ENCODE data around the gene AFF2. TPM values are rescaled to one million over a fixed set of nuclear protein-coding genes. Genes with fewer than 3 reads are reported as not detected.

AFF2 gene
- total RNA-seq, 2 donors from 2014 or later = 7.4 to 16.6 TPM

GRCh38 chrX:148501386-148502066 is 1.1 kb downstream of the AFF2 start:
- H3K27me3 ChIP-seq (replicated peaks; ENCODE audit: insufficient read depth) = no peaks in the 10 kb centered on the region

GRCh38 chrX:148504506-148504905 is 4.1 kb downstream of the AFF2 start:
- Histone ChIP-seq H3K27ac (no peak overlapping the region), H3K27me3 (replicated peaks; ENCODE audit: insufficient read depth) (no peaks in the 10 kb centered on the region), H3K4me1 (ENCODE audit: control insufficient read depth in 1 of 2, low read depth in 2 of 2) (peaks cover 0 to 7% of the 10 kb centered on the region in 2 donors), H3K4me3 (no peak overlapping the region), H3K9me3 (no peaks in the 10 kb centered on the region), H3K36me3 (no peaks in the 10 kb centered on the region)
- ATAC-seq (ENCODE audit: insufficient number of reproducible peaks, low FRiP score, low read depth) = no peak
- no peak for DNase-seq (ENCODE audit: low spot score)
- TF ChIP-seq CTCF (IDR thresholded peaks at IDR 0.05) = no peak

More at GRCh38 chrX:148501386-148502066, 1.1 kb downstream of the AFF2 start:
- Histone ChIP-seq H3K36me3 (no peaks in the 10 kb centered on the region), H3K4me3 (peak overlapping the region; percentile 71), H3K27ac (no peak overlapping the region), H3K9me3 (no peaks in the 10 kb centered on the region), H3K4me1 (ENCODE audit: control insufficient read depth in 1 of 2, low read depth in 2 of 2) (peaks cover 0 to 7% of the 10 kb centered on the region in 2 donors)
- no peak for DNase-seq (ENCODE audit: low spot score)
- ATAC-seq (ENCODE audit: insufficient number of reproducible peaks, low FRiP score, low read depth) = no peak
- no peak for TF ChIP-seq CTCF (IDR thresholded peaks at IDR 0.05)

GRCh38 chrX:148507418-148507817 is 7.0 kb downstream of the AFF2 start:
- Histone ChIP-seq H3K9me3 (no peaks in the 10 kb centered on the region), H3K27me3 (replicated peaks; ENCODE audit: insufficient read depth) (no peaks in the 10 kb centered on the region), H3K4me1 (ENCODE audit: control insufficient read depth in 1 of 2, low read depth in 2 of 2) (no peaks in the 10 kb centered on the region), H3K4me3 (no peak overlapping the region), H3K27ac (no peak overlapping the region), H3K36me3 (no peaks in the 10 kb centered on the region)
- TF ChIP-seq CTCF (IDR thresholded peaks at IDR 0.05) = no peak
- ATAC-seq (ENCODE audit: insufficient number of reproducible peaks, low FRiP score, low read depth) = no peak
- no peak for DNase-seq (ENCODE audit: low spot score)

- Histone ChIP-seq H3K27ac (no peak overlapping the region), H3K4me1 (ENCODE audit: control insufficient read depth in 1 of 2, low read depth in 2 of 2) (no peaks in the 10 kb centered on the region), H3K27me3 (replicated peaks; ENCODE audit: insufficient read depth) (no peaks in the 10 kb centered on the region), H3K36me3 (no peaks in the 10 kb centered on the region), H3K9me3 (no peaks in the 10 kb centered on the region), H3K4me3 (no peak overlapping the region)
- no peak for TF ChIP-seq CTCF (IDR thresholded peaks at IDR 0.05)
- DNase-seq (ENCODE audit: low spot score) (no peak), ATAC-seq (ENCODE audit: insufficient number of reproducible peaks, low FRiP score, low read depth) (no peak)
Measured at GRCh38 chrX:148512453-148512852, 12.0 kb downstream of the AFF2 start.

- Histone ChIP-seq H3K4me1 (ENCODE audit: control insufficient read depth in 1 of 2, low read depth in 2 of 2) (no peaks in the 10 kb centered on the region), H3K4me3 (no peak overlapping the region), H3K27ac (no peak overlapping the region), H3K27me3 (replicated peaks; ENCODE audit: insufficient read depth) (no peaks in the 10 kb centered on the region), H3K9me3 (no peaks in the 10 kb centered on the region), H3K36me3 (no peaks in the 10 kb centered on the region)
- DNase-seq (ENCODE audit: low spot score) (no peak), ATAC-seq (ENCODE audit: insufficient number of reproducible peaks, low FRiP score, low read depth) (no peak)
- no peak for TF ChIP-seq CTCF (IDR thresholded peaks at IDR 0.05)
Measured at GRCh38 chrX:148513661-148514060, 13.2 kb downstream of the AFF2 start.

Measured in thoracic aorta (tissue), 2 donors.